ENCODE results near the gene SNED1. TPM values are rescaled to one million over a fixed set of nuclear protein-coding genes. Genes with fewer than 3 reads are reported as not detected.
"Not testable (repeated sequence)": the region's sequence is repeated elsewhere in the genome, so short reads cannot be mapped to it uniquely, and the experiment has no call there.

SNED1 gene
- total RNA-seq, 1 donor from 2014 or later: 2.8 TPM

GRCh38 chr2:240970816-240971215 is 27.6 kb upstream of the SNED1 start:
- H3K4me3 Mint-ChIP-seq (ENCODE audit: unreplicated experiment): no peak overlapping the region
- H3K9me3 Mint-ChIP-seq (ENCODE audit: unreplicated experiment): peaks cover 6% of the 10 kb centered on the region
- H3K4me1 Mint-ChIP-seq (ENCODE audit: low read depth, unreplicated experiment): no peaks in the 10 kb centered on the region
- no peaks in the 10 kb centered on the region for H3K36me3 Mint-ChIP-seq (ENCODE audit: unreplicated experiment)
- no peak overlapping the region for H3K27ac Mint-ChIP-seq (ENCODE audit: unreplicated experiment)
- TF ChIP-seq, protein P1, sequence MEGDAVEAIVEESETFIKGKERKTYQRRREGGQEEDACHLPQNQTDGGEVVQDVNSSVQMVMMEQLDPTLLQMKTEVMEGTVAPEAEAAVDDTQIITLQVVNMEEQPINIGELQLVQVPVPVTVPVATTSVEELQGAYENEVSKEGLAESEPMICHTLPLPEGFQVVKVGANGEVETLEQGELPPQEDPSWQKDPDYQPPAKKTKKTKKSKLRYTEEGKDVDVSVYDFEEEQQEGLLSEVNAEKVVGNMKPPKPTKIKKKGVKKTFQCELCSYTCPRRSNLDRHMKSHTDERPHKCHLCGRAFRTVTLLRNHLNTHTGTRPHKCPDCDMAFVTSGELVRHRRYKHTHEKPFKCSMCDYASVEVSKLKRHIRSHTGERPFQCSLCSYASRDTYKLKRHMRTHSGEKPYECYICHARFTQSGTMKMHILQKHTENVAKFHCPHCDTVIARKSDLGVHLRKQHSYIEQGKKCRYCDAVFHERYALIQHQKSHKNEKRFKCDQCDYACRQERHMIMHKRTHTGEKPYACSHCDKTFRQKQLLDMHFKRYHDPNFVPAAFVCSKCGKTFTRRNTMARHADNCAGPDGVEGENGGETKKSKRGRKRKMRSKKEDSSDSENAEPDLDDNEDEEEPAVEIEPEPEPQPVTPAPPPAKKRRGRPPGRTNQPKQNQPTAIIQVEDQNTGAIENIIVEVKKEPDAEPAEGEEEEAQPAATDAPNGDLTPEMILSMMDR (IDR thresholded peaks at IDR 0.05; ENCODE audit: partially characterized antibody, unreplicated experiment): no peak
- DNase-seq: no peak
- H3K27me3 Mint-ChIP-seq (ENCODE audit: unreplicated experiment): peaks cover 2% of the 10 kb centered on the region

DNA sequence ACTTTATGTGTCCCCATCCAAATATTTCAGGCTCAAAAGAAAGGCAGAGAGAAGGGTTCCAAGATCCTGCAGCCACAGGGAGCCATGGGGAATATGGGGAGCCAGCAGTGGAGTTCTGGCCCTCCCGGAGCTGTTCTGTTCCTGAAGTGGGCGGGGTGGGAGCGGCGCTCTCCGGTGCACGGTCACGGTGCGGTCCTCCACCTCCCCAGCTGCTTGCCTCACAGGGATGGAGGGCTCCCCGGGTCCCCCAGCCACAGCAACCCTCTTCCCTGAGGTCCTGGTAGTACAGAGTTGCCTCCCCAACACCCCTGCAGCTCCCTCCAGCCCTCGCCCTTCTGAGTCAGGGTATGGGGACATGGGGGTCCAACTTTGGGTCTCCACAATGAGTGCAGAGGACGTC is 26.2 kb upstream of the SNED1 start:
- Mint-ChIP-seq H3K36me3 (ENCODE audit: unreplicated experiment) (no peaks in the 10 kb centered on the region), H3K4me3 (ENCODE audit: unreplicated experiment) (no peak overlapping the region), H3K9me3 (ENCODE audit: unreplicated experiment) (peaks cover 6% of the 10 kb centered on the region), H3K27ac (ENCODE audit: unreplicated experiment) (no peak overlapping the region), H3K4me1 (ENCODE audit: low read depth, unreplicated experiment) (no peaks in the 10 kb centered on the region), H3K27me3 (ENCODE audit: unreplicated experiment) (peaks cover 2% of the 10 kb centered on the region)
- TF ChIP-seq, protein P1 (IDR thresholded peaks at IDR 0.05; ENCODE audit: partially characterized antibody, unreplicated experiment): no peak
- DNase-seq: no peak

- H3K27ac Mint-ChIP-seq (ENCODE audit: unreplicated experiment): no peak overlapping the region
These were observed 25.5 kb upstream of the SNED1 start for GRCh38 chr2:240972636-240973521.

GRCh38 chr2:240974771-240975572 is 23.4 kb upstream of the SNED1 start:
- Mint-ChIP-seq H3K4me3 (ENCODE audit: unreplicated experiment) (no peak overlapping the region), H3K27ac (ENCODE audit: unreplicated experiment) (no peak overlapping the region), H3K27me3 (ENCODE audit: unreplicated experiment) (peaks cover 2% of the 10 kb centered on the region), H3K4me1 (ENCODE audit: low read depth, unreplicated experiment) (no peaks in the 10 kb centered on the region), H3K36me3 (ENCODE audit: unreplicated experiment) (no peaks in the 10 kb centered on the region), H3K9me3 (ENCODE audit: unreplicated experiment) (peaks cover 2% of the 10 kb centered on the region)
- no peak for DNase-seq
- TF ChIP-seq, protein P1 (IDR thresholded peaks at IDR 0.05; ENCODE audit: partially characterized antibody, unreplicated experiment): no peak

More at GRCh38 chr2:240972636-240973521, 25.5 kb upstream of the SNED1 start:
- Mint-ChIP-seq H3K9me3 (ENCODE audit: unreplicated experiment) (peaks cover 6% of the 10 kb centered on the region), H3K4me1 (ENCODE audit: low read depth, unreplicated experiment) (no peaks in the 10 kb centered on the region), H3K36me3 (ENCODE audit: unreplicated experiment) (no peaks in the 10 kb centered on the region), H3K27me3 (ENCODE audit: unreplicated experiment) (peaks cover 2% of the 10 kb centered on the region), H3K4me3 (ENCODE audit: unreplicated experiment) (no peak overlapping the region)
- TF ChIP-seq, protein P1 (IDR thresholded peaks at IDR 0.05; ENCODE audit: partially characterized antibody, unreplicated experiment): no peak
- DNase-seq: no peak

DNA sequence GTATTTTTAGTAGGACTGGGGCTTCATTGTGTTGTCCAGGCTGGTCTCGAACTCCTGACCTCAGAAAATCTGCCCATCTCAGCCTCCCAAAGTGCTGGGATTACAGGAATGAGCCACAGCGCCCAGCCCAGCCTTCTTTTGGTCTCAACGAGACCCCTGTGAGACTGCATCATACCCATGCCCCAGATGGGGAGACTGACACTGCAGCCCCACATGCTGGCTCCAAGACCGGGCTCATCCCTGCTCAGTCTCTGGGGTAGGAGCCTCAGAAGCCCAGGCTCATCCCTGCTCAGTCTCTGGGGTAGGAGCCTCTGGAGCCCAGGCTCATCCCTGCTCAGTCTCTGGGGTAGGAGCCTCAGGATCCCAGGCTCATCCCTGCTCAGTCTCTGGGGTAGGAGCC is 22.5 kb upstream of the SNED1 start:
- DNase-seq; H3K4me3 Mint-ChIP-seq (ENCODE audit: unreplicated experiment); H3K27ac Mint-ChIP-seq (ENCODE audit: unreplicated experiment); H3K4me1 Mint-ChIP-seq (ENCODE audit: low read depth, unreplicated experiment); H3K27me3 Mint-ChIP-seq (ENCODE audit: unreplicated experiment); H3K9me3 Mint-ChIP-seq (ENCODE audit: unreplicated experiment); H3K36me3 Mint-ChIP-seq (ENCODE audit: unreplicated experiment): not testable (repeated sequence)

Data from glutamatergic neuron (in vitro differentiated cells).